ENCODE results near the gene MTURN. TPM values are rescaled to one million over a fixed set of nuclear protein-coding genes. Genes with fewer than 3 reads are reported as not detected.

The MTURN gene
- total RNA-seq, 1 experiment from 2014 or later = 89.4 TPM

DNA sequence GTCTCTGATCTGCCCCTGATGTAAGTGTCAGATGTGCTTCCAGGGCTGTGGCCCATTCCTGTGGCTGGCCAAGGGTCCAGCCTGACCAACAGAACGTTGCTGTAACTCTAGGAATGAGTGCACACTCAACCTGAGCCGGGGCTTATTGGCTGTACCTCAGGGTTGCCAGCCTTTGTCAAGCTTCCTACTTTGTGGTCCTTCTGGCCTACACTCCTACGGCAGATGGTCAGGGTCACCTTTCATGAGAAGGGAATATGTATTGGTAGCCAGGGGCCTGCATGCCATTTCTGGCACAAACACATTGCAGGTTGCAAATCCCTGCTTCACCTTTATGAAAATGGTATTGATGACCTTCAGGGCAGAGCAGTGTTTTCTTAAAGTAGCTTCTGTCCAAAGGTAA, 64.5 kb downstream of the MTURN start:
- Histone ChIP-seq H3K4me1 (ENCODE audit: low read length) (peaks cover 34% of the 10 kb centered on the region), H3K36me3 (ENCODE audit: insufficient read depth, low read length) (peaks cover 29% of the 10 kb centered on the region), H3K79me2 (ENCODE audit: low read length) (no peaks in the 10 kb centered on the region), H2AFZ (ENCODE audit: low read length) (no peak overlapping the region), H3K9ac (ENCODE audit: low read length) (no peak overlapping the region), H3K27me3 (ENCODE audit: low read length) (no peaks in the 10 kb centered on the region), H4K20me1 (ENCODE audit: insufficient read depth, low read depth, low read length) (no peaks in the 10 kb centered on the region), H3K4me2 (ENCODE audit: low read depth, low read length, poor library complexity, severe bottlenecking) (no peak overlapping the region), H3K9me2 (replicated peaks; ENCODE audit: insufficient read depth, low read length) (no peaks in the 10 kb centered on the region), H3K27ac (ENCODE audit: low read length) (peak overlapping the region; percentile 80; the same call in 1 of the 2 replicates), H3K4me3 (ENCODE audit: low read length) (no peak overlapping the region), H3K9me3 (ENCODE audit: low read length) (peaks cover 26% of the 10 kb centered on the region)
- no peak for DNase-seq

DNA sequence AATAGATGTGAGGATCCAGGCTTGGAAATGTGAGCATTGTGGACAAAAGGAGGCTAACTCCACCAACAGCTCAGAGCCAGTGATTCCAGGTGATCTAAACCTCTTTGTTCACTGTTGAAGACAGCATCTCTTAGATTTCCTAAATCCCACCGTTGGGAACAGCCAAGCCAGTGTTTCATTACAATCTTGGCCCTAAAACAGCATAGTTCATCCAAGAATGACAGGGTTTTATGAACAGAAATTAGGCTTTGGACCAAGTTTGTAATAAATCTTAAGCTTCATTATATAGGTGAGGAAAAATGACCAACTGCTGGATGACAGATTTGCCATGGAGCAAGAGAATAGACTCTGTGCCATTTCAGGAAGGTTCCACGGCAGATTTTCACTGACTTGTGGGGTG, 65.8 kb downstream of the MTURN start:
- Histone ChIP-seq H3K4me1 (ENCODE audit: low read length) (peaks cover 34% of the 10 kb centered on the region), H2AFZ (ENCODE audit: low read length) (no peak overlapping the region), H3K9me3 (ENCODE audit: low read length) (peaks cover 15% of the 10 kb centered on the region), H3K27me3 (ENCODE audit: low read length) (no peaks in the 10 kb centered on the region), H3K9ac (ENCODE audit: low read length) (no peak overlapping the region), H3K27ac (ENCODE audit: low read length) (peak overlapping the region; percentile 80), H3K79me2 (ENCODE audit: low read length) (no peaks in the 10 kb centered on the region), H3K36me3 (ENCODE audit: insufficient read depth, low read length) (peaks cover 16% of the 10 kb centered on the region), H3K4me3 (ENCODE audit: low read length) (no peak overlapping the region), H4K20me1 (ENCODE audit: insufficient read depth, low read depth, low read length) (no peaks in the 10 kb centered on the region), H3K4me2 (ENCODE audit: low read depth, low read length, poor library complexity, severe bottlenecking) (peak overlapping the region; percentile 41), H3K9me2 (replicated peaks; ENCODE audit: insufficient read depth, low read length) (no peaks in the 10 kb centered on the region)
- no peak for DNase-seq

DNA sequence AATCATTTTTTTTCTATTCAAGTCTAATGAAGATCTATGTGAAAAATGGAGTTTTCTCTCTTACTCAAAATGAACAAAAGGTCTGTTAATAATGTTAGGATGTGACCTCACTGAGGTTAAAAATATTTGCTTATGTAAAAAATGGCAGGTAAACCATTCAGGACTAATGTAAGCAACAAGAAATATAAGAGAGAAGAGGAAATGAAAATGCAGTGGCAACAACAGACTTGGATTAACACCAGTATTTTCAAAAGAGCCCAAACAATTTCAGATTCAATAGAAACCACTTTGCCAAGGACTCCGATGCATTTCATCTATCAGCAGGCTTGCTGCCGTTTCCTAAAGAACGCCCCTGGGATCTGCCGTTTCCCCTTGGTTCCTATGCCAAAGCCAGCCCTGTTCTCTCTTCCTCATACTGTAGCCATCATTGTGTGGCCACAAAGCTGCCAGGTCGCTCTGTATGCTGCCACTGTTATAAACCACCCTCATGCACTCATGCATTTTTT, 66.4 kb downstream of the MTURN start:
- H3K9me2 ChIP-seq (replicated peaks; ENCODE audit: insufficient read depth, low read length) = no peaks in the 10 kb centered on the region
- H3K27me3 ChIP-seq (ENCODE audit: low read length) = no peaks in the 10 kb centered on the region
- H3K4me1 ChIP-seq (ENCODE audit: low read length) = peaks cover 34% of the 10 kb centered on the region
- H3K4me2 ChIP-seq (ENCODE audit: low read depth, low read length, poor library complexity, severe bottlenecking) = peak overlapping the region; percentile 41
- peak; percentile 65 for DNase-seq
- peak overlapping the region; percentile 45 for H3K9ac ChIP-seq (ENCODE audit: low read length)
- no peaks in the 10 kb centered on the region for H4K20me1 ChIP-seq (ENCODE audit: insufficient read depth, low read depth, low read length)
- H2AFZ ChIP-seq (ENCODE audit: low read length) = peak overlapping the region; percentile 22; the same call in 1 of the 2 replicates
- H3K36me3 ChIP-seq (ENCODE audit: insufficient read depth, low read length) = peaks cover 9% of the 10 kb centered on the region
- H3K79me2 ChIP-seq (ENCODE audit: low read length) = no peaks in the 10 kb centered on the region
- H3K4me3 ChIP-seq (ENCODE audit: low read length) = peak overlapping the region; percentile 4; the same call in 1 of the 2 replicates
- H3K9me3 ChIP-seq (ENCODE audit: low read length) = peaks cover 9% of the 10 kb centered on the region
- peak overlapping the region; percentile 80 for H3K27ac ChIP-seq (ENCODE audit: low read length)

DNA sequence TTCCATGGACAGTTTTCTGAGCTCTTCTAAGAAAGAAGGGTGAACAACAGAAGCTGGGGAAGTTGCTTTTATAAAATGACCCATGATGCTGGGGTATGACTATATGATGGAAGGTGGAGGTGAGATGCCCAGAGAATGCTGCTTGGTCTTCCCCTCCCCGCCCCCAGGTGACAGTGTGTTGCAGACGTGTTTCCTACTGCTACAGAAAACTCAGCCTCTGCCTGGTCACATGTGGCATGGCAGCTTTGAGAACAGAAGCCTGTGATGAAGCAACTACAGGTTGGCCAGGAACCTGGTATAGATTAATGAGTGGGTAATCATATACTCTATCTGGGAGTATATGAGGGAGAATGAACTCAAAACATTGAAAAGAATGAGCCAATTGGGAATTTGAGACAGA, 67.1 kb downstream of the MTURN start:
- no peaks in the 10 kb centered on the region for H3K27me3 ChIP-seq (ENCODE audit: low read length)
- H3K4me1 ChIP-seq (ENCODE audit: low read length) = peaks cover 34% of the 10 kb centered on the region
- H3K4me3 ChIP-seq (ENCODE audit: low read length) = peak overlapping the region; percentile 4; the same call in 1 of the 2 replicates
- H3K27ac ChIP-seq (ENCODE audit: low read length) = peak overlapping the region; percentile 80
- peaks cover 2% of the 10 kb centered on the region; the same call in 1 of the 2 replicates for H3K36me3 ChIP-seq (ENCODE audit: insufficient read depth, low read length)
- H3K79me2 ChIP-seq (ENCODE audit: low read length) = no peaks in the 10 kb centered on the region
- 0 out of 2 replicates have a peak overlapping the region, but pooled peaks have one; percentile 22 for H2AFZ ChIP-seq (ENCODE audit: low read length)
- DNase-seq = peak; percentile 70
- H3K9me2 ChIP-seq (replicated peaks; ENCODE audit: insufficient read depth, low read length) = no peaks in the 10 kb centered on the region
- H3K9me3 ChIP-seq (ENCODE audit: low read length) = peaks cover 2% of the 10 kb centered on the region; the same call in 1 of the 2 replicates
- no peaks in the 10 kb centered on the region for H4K20me1 ChIP-seq (ENCODE audit: insufficient read depth, low read depth, low read length)
- H3K4me2 ChIP-seq (ENCODE audit: low read depth, low read length, poor library complexity, severe bottlenecking) = peak overlapping the region; percentile 41
- H3K9ac ChIP-seq (ENCODE audit: low read length) = peak overlapping the region; percentile 45

DNA sequence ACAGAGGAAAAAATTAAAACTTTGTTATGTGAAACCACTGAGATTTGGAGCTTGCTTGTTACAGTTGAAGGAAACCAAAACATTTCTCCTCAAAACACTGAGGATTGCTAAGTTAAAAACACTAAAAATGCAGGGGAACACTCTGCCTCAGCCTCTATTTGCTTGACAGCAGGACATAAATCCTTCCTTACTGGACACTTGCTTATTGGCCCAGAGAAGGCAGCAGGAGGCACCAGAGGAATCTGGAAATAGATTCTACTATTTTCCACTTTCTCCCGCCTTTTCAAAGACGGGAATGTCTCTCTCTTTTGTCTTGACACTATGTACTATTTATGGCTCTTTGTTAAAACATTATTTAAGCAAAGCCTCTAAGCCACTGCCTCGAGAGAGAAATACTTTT, 67.9 kb downstream of the MTURN start:
- H3K79me2 ChIP-seq (ENCODE audit: low read length) = no peaks in the 10 kb centered on the region
- DNase-seq = no peak
- peak overlapping the region; percentile 45 for H3K9ac ChIP-seq (ENCODE audit: low read length)
- H3K4me3 ChIP-seq (ENCODE audit: low read length) = no peak overlapping the region
- no peaks in the 10 kb centered on the region for H3K36me3 ChIP-seq (ENCODE audit: insufficient read depth, low read length)
- no peaks in the 10 kb centered on the region for H4K20me1 ChIP-seq (ENCODE audit: insufficient read depth, low read depth, low read length)
- H3K9me3 ChIP-seq (ENCODE audit: low read length) = no peaks in the 10 kb centered on the region
- H2AFZ ChIP-seq (ENCODE audit: low read length) = no peak overlapping the region
- H3K4me2 ChIP-seq (ENCODE audit: low read depth, low read length, poor library complexity, severe bottlenecking) = no peak overlapping the region
- no peaks in the 10 kb centered on the region for H3K27me3 ChIP-seq (ENCODE audit: low read length)
- peaks cover 34% of the 10 kb centered on the region for H3K4me1 ChIP-seq (ENCODE audit: low read length)
- H3K9me2 ChIP-seq (replicated peaks; ENCODE audit: insufficient read depth, low read length) = no peaks in the 10 kb centered on the region
- H3K27ac ChIP-seq (ENCODE audit: low read length) = peak overlapping the region; percentile 80

DNA sequence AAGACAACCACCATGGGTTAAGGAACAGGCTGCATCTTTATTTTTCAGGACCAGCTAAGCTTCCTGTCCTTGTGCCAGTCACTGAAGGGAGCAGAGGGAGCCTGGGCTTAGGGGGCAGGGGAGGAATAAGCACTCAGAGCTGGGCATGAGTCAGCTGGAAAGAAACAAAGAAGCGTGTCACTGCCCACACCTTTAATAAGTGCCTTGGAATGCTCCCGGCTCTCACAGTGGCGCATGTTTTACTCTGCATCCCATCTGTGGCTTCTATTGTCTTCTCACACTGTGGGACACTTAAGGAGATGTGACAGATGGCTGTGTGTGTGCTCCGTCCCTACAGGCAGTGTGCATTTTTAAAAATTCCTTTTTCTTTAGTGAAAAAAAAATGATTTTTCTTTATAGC, 71.7 kb downstream of the MTURN start:
- Histone ChIP-seq H3K9me2 (replicated peaks; ENCODE audit: insufficient read depth, low read length) (no peaks in the 10 kb centered on the region), H3K9ac (ENCODE audit: low read length) (no peak overlapping the region), H3K79me2 (ENCODE audit: low read length) (no peaks in the 10 kb centered on the region), H3K4me2 (ENCODE audit: low read depth, low read length, poor library complexity, severe bottlenecking) (no peak overlapping the region), H3K9me3 (ENCODE audit: low read length) (no peaks in the 10 kb centered on the region), H2AFZ (ENCODE audit: low read length) (no peak overlapping the region), H3K27me3 (ENCODE audit: low read length) (no peaks in the 10 kb centered on the region), H4K20me1 (ENCODE audit: insufficient read depth, low read depth, low read length) (no peaks in the 10 kb centered on the region), H3K4me1 (ENCODE audit: low read length) (peaks cover 17% of the 10 kb centered on the region), H3K27ac (ENCODE audit: low read length) (no peak overlapping the region), H3K4me3 (ENCODE audit: low read length) (no peak overlapping the region), H3K36me3 (ENCODE audit: insufficient read depth, low read length) (no peaks in the 10 kb centered on the region)
- DNase-seq = no peak

DNA sequence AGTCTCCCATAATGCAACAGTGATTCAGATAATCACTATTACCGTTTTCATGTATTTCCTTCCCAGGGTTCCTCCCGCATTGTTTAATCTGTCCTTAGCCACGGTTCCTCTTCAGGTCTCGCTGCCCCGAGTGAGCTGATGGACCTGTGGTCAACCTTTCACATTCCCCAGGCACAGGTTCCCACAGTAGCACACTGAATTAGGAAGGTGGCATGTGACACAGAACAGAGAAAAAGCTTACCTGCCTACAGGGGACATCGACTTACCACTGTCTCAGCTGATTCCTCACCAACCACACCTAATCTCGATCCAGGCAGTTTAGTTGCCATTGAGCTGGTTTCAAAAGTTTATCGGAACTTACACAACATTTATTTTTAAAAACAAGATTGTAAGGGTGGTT, 72.2 kb downstream of the MTURN start:
- H4K20me1 ChIP-seq (ENCODE audit: insufficient read depth, low read depth, low read length) = no peaks in the 10 kb centered on the region
- no peak overlapping the region for H3K4me3 ChIP-seq (ENCODE audit: low read length)
- no peak overlapping the region for H3K27ac ChIP-seq (ENCODE audit: low read length)
- H3K27me3 ChIP-seq (ENCODE audit: low read length) = no peaks in the 10 kb centered on the region
- H3K9me3 ChIP-seq (ENCODE audit: low read length) = no peaks in the 10 kb centered on the region
- no peaks in the 10 kb centered on the region for H3K79me2 ChIP-seq (ENCODE audit: low read length)
- H2AFZ ChIP-seq (ENCODE audit: low read length) = no peak overlapping the region
- H3K9ac ChIP-seq (ENCODE audit: low read length) = no peak overlapping the region
- DNase-seq = no peak
- H3K4me2 ChIP-seq (ENCODE audit: low read depth, low read length, poor library complexity, severe bottlenecking) = no peak overlapping the region
- no peaks in the 10 kb centered on the region for H3K9me2 ChIP-seq (replicated peaks; ENCODE audit: insufficient read depth, low read length)
- peaks cover 15% of the 10 kb centered on the region for H3K4me1 ChIP-seq (ENCODE audit: low read length)
- no peaks in the 10 kb centered on the region for H3K36me3 ChIP-seq (ENCODE audit: insufficient read depth, low read length)

DNA sequence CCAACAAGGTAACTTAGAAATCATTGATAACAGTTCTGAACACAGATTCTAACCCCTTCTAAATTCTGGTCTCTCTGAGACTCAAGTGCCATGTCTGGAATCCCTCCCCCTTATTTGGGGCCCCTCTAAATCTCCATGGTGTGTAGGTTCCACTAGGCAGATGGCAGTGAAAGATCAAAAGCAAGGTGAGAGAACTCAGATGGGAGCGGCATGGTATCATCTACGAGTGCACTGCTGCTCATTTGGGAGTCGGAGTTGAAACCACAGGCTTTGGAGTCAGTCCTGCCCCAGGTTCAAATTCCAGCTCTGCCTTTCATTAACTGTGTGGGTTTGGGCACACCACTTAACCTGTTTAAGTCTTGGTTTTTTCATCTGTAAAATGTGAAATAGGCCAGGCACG, 72.6 kb downstream of the MTURN start:
- H3K9me3 ChIP-seq (ENCODE audit: low read length) = no peaks in the 10 kb centered on the region
- H3K9ac ChIP-seq (ENCODE audit: low read length) = no peak overlapping the region
- no peak for DNase-seq
- H2AFZ ChIP-seq (ENCODE audit: low read length) = no peak overlapping the region
- H3K9me2 ChIP-seq (replicated peaks; ENCODE audit: insufficient read depth, low read length) = no peaks in the 10 kb centered on the region
- no peaks in the 10 kb centered on the region for H3K79me2 ChIP-seq (ENCODE audit: low read length)
- H3K4me2 ChIP-seq (ENCODE audit: low read depth, low read length, poor library complexity, severe bottlenecking) = no peak overlapping the region
- no peak overlapping the region for H3K27ac ChIP-seq (ENCODE audit: low read length)
- H4K20me1 ChIP-seq (ENCODE audit: insufficient read depth, low read depth, low read length) = no peaks in the 10 kb centered on the region
- H3K4me1 ChIP-seq (ENCODE audit: low read length) = peaks cover 15% of the 10 kb centered on the region
- H3K36me3 ChIP-seq (ENCODE audit: insufficient read depth, low read length) = no peaks in the 10 kb centered on the region
- H3K4me3 ChIP-seq (ENCODE audit: low read length) = no peak overlapping the region
- no peaks in the 10 kb centered on the region for H3K27me3 ChIP-seq (ENCODE audit: low read length)
